ENCODE data around the gene OCA2.
"Not testable (repeated sequence)": the region's sequence is repeated elsewhere in the genome, so short reads cannot be mapped to it uniquely, and the experiment has no call there.

The OCA2 gene

GRCh38 chr15:27782125-27782524 is 317.0 kb downstream of the OCA2 start:
- no peak for DNase-seq (ENCODE audit: low read depth in 1 of 2, low spot score in 1 of 2)

GRCh38 chr15:27776501-27776900 is 322.6 kb downstream of the OCA2 start:
- DNase-seq (ENCODE audit: low read depth in 1 of 2, low spot score in 1 of 2): no peak

GRCh38 chr15:27774638-27775037 is 324.5 kb downstream of the OCA2 start:
- DNase-seq (ENCODE audit: low read depth in 1 of 2, low spot score in 1 of 2): no peak

- DNase-seq (ENCODE audit: low read depth in 1 of 2, low spot score in 1 of 2): no peak
These were observed 324.9 kb downstream of the OCA2 start for GRCh38 chr15:27774191-27774590.

GRCh38 chr15:27771892-27772291 is 327.2 kb downstream of the OCA2 start:
- no peak for DNase-seq (ENCODE audit: low read depth in 1 of 2, low spot score in 1 of 2)

GRCh38 chr15:27770769-27771554 is 328.2 kb downstream of the OCA2 start:
- DNase-seq (ENCODE audit: low read depth in 1 of 2, low spot score in 1 of 2): no peak

GRCh38 chr15:27770086-27770607 is 329.0 kb downstream of the OCA2 start:
- no peak for DNase-seq (ENCODE audit: low read depth in 1 of 2, low spot score in 1 of 2)

GRCh38 chr15:27769652-27770051 is 329.5 kb downstream of the OCA2 start:
- no peak for DNase-seq (ENCODE audit: low read depth in 1 of 2, low spot score in 1 of 2)

GRCh38 chr15:27768732-27769475 is 330.2 kb downstream of the OCA2 start:
- no peak for DNase-seq (ENCODE audit: low read depth in 1 of 2, low spot score in 1 of 2)

- no peak for DNase-seq (ENCODE audit: low read depth in 1 of 2, low spot score in 1 of 2)
These were observed 331.0 kb downstream of the OCA2 start for GRCh38 chr15:27767918-27768640.

- not testable (repeated sequence) for DNase-seq (ENCODE audit: low read depth in 1 of 2, low spot score in 1 of 2)
These were observed 331.7 kb downstream of the OCA2 start for GRCh38 chr15:27767430-27767829.

GRCh38 chr15:27764339-27764738 is 334.8 kb downstream of the OCA2 start:
- no peak for DNase-seq (ENCODE audit: low read depth in 1 of 2, low spot score in 1 of 2)

- DNase-seq (ENCODE audit: low read depth in 1 of 2, low spot score in 1 of 2): no peak
These were observed 335.6 kb downstream of the OCA2 start for GRCh38 chr15:27763514-27763913.

- DNase-seq (ENCODE audit: low read depth in 1 of 2, low spot score in 1 of 2): no peak
These were observed 336.6 kb downstream of the OCA2 start for GRCh38 chr15:27762471-27762870.

- DNase-seq (ENCODE audit: low read depth in 1 of 2, low spot score in 1 of 2): no peak
These were observed 342.1 kb downstream of the OCA2 start for GRCh38 chr15:27757052-27757451.

GRCh38 chr15:27752691-27753090 is 346.4 kb downstream of the OCA2 start:
- DNase-seq (ENCODE audit: low read depth in 1 of 2, low spot score in 1 of 2): no peak

- DNase-seq (ENCODE audit: low read depth in 1 of 2, low spot score in 1 of 2): no peak
These were observed 351.1 kb downstream of the OCA2 start for GRCh38 chr15:27747997-27748396.

- no peak for DNase-seq (ENCODE audit: low read depth in 1 of 2, low spot score in 1 of 2)
These were observed 352.6 kb downstream of the OCA2 start for GRCh38 chr15:27746401-27746955.

GRCh38 chr15:27744641-27745040 is 354.5 kb downstream of the OCA2 start:
- no peak for DNase-seq (ENCODE audit: low read depth in 1 of 2, low spot score in 1 of 2)

- no peak for DNase-seq (ENCODE audit: low read depth in 1 of 2, low spot score in 1 of 2)
These were observed 355.5 kb downstream of the OCA2 start for GRCh38 chr15:27743638-27744037.

GRCh38 chr15:27742751-27743477 is 356.2 kb downstream of the OCA2 start:
- DNase-seq (ENCODE audit: low read depth in 1 of 2, low spot score in 1 of 2): no peak

Measured in stimulated activated CD4-positive, alpha-beta T cell treated with anti-CD3 and anti-CD28 coated beads, Interleukin-15, amount 100 ng/mL, for 1 hour (primary cell).